Neural cell (in vitro differentiated cells): Measurements from ENCODE around the gene SLC12A8. TPM values are rescaled to one million over a fixed set of nuclear protein-coding genes. Genes with fewer than 3 reads are reported as not detected.

Experiments used
- H2AFZ ChIP-seq: fragments of 200-600, 300-800 bp; sonication (generic), shearing (Covaris generic); 2 replicates; pipeline ENCODE4 v1.6.0; 2014; ENCODE audit warnings: low read depth, mild to moderate bottlenecking, antibody characterized with exemption, low read length, moderate library complexity
- H3F3A ChIP-seq: fragments of 200-600 bp; shearing (Covaris generic); 2 replicates; pipeline ENCODE4 v1.6.1; 2016; ENCODE audit warnings: mild to moderate bottlenecking, moderate library complexity, mixed read lengths, antibody characterized with exemption, low read length; ENCODE audit not compliant: insufficient read depth, poor library complexity, severe bottlenecking
- H3K27ac ChIP-seq: fragments of 200-600, 300-800 bp; sonication (generic), shearing (Covaris generic); 2 replicates; pipeline ENCODE4 v1.5.1; 2014; ENCODE audit warnings: mild to moderate bottlenecking, low read length, moderate library complexity
- H3K27me3 ChIP-seq: fragments of 300-800, 200-600 bp; sonication (generic), shearing (Covaris generic); 2 replicates; pipeline ENCODE4 v1.6.0; 2014; ENCODE audit warnings: mild to moderate bottlenecking, low read depth, low read length, moderate library complexity; ENCODE audit not compliant: insufficient read depth
- H3K36me3 ChIP-seq: fragments of 300-800, 200-600 bp; sonication (generic), shearing (Covaris generic); 2 replicates; pipeline ENCODE4 v1.5.1; 2014; ENCODE audit warnings: mild to moderate bottlenecking, antibody characterized with exemption, low read length, moderate library complexity; ENCODE audit not compliant: insufficient read depth
- H3K4me2 ChIP-seq: fragments of 300-800, 200-600 bp; sonication (generic), shearing (Covaris generic); 2 replicates; pipeline ENCODE4 v1.6.0; 2014; ENCODE audit warnings: mild to moderate bottlenecking, low read length
- H3K4me3 ChIP-seq: fragments of 300-800, 200-600 bp; sonication (generic), shearing (Covaris generic); 2 replicates; pipeline ENCODE4 v1.5.1; 2014; ENCODE audit warnings: mild to moderate bottlenecking, low read length, moderate library complexity
- H3K79me2 ChIP-seq: fragments of 200-600 bp; shearing (Covaris generic); replicated peaks from 2 replicates; pipeline ENCODE4 v1.6.0; 2014; ENCODE audit warnings: mild to moderate bottlenecking, low read length, moderate library complexity; ENCODE audit not compliant: insufficient read depth
- H3K9ac ChIP-seq: fragments of 300-800, 200-600 bp; sonication (generic), shearing (Covaris generic); 2 replicates; pipeline ENCODE4 v1.6.1; 2016; ENCODE audit warnings: mild to moderate bottlenecking, low read length, mixed read lengths
- H3K9me2 ChIP-seq: fragments of 200-600 bp; shearing (Covaris generic); 2 replicates; pipeline ENCODE4 v1.6.1; 2016; ENCODE audit warnings: mild to moderate bottlenecking, low read length, mixed read lengths; ENCODE audit not compliant: insufficient read depth
- H3K9me3 ChIP-seq: fragments of 200-600, 300-800 bp; sonication (generic), shearing (Covaris generic); 2 replicates; pipeline ENCODE4 v1.6.1; 2016; ENCODE audit warnings: mild to moderate bottlenecking, mixed run types, low read length, moderate library complexity, mixed read lengths
- H4K20me1 ChIP-seq: fragments of 200-600 bp; shearing (Covaris generic); 2 replicates; pipeline ENCODE4 v1.6.1; 2016; ENCODE audit warnings: mild to moderate bottlenecking, mixed run types; ENCODE audit not compliant: insufficient read depth
- EP300 ChIP-seq: fragments of 450-650 bp; conservative IDR thresholded peaks from 2 replicates; pipeline ENCODE4 v1.6.1; 2014; ENCODE audit warnings: antibody characterized with exemption, mild to moderate bottlenecking, moderate library complexity; ENCODE audit not compliant: poor library complexity, severe bottlenecking
- EZH2 ChIP-seq: fragments of 200-600, 300-800 bp; shearing (Covaris generic), sonication (generic); IDR thresholded peaks from 2 replicates; pipeline ENCODE4 v1.6.1; 2014; ENCODE audit warnings: antibody characterized with exemption, low read length, borderline replicate concordance, mild to moderate bottlenecking; ENCODE audit not compliant: insufficient read depth, poor library complexity, severe bottlenecking
- MXI1 ChIP-seq: fragments of 450-650 bp; conservative IDR thresholded peaks from 2 replicates; pipeline ENCODE4 v1.6.1; 2014; ENCODE audit warnings: antibody characterized with exemption, mild to moderate bottlenecking; ENCODE audit not compliant: poor library complexity, severe bottlenecking
- POLR2AphosphoS5 ChIP-seq: IDR thresholded peaks from 2 replicates; pipeline ENCODE4 v1.6.1; 2012
- RAD21 ChIP-seq: fragments of 450-650 bp; conservative IDR thresholded peaks from 2 replicates; pipeline ENCODE4 v1.6.1; 2014; ENCODE audit warnings: antibody characterized with exemption, mild to moderate bottlenecking, moderate library complexity
- REST ChIP-seq: IDR thresholded peaks from 2 replicates; pipeline ENCODE4 v1.6.1; 2012; ENCODE audit warnings: borderline replicate concordance
- SMC3 ChIP-seq: fragments of 450-650 bp; conservative IDR thresholded peaks from 2 replicates; pipeline ENCODE4 v1.6.1; 2014; ENCODE audit warnings: antibody characterized with exemption, mild to moderate bottlenecking, moderate library complexity; ENCODE audit not compliant: poor library complexity
- TAF1 ChIP-seq: IDR thresholded peaks from 2 replicates; pipeline ENCODE4 v1.6.1; 2012; ENCODE audit warnings: low read depth
- polyA plus RNA-seq: library from polyadenylated mRNA; depleted of rRNA; stranded (reverse); fragments of >200 nt; gene quantifications from 2 replicates; pipeline ENCODE4 v1.2.3, GENCODE V29; 2014
- TF ChIP-seq, protein P1 (sequence below): fragments of 450-650 bp; IDR thresholded peaks from 2 replicates; pipeline ENCODE4 v1.5.1; 2014; ENCODE audit warnings: antibody characterized with exemption, mild to moderate bottlenecking, moderate library complexity; ENCODE audit not compliant: poor library complexity, severe bottlenecking

SLC12A8 gene
- polyA plus RNA-seq, 1 donor from 2014 or later, result 4.6 TPM

DNA sequence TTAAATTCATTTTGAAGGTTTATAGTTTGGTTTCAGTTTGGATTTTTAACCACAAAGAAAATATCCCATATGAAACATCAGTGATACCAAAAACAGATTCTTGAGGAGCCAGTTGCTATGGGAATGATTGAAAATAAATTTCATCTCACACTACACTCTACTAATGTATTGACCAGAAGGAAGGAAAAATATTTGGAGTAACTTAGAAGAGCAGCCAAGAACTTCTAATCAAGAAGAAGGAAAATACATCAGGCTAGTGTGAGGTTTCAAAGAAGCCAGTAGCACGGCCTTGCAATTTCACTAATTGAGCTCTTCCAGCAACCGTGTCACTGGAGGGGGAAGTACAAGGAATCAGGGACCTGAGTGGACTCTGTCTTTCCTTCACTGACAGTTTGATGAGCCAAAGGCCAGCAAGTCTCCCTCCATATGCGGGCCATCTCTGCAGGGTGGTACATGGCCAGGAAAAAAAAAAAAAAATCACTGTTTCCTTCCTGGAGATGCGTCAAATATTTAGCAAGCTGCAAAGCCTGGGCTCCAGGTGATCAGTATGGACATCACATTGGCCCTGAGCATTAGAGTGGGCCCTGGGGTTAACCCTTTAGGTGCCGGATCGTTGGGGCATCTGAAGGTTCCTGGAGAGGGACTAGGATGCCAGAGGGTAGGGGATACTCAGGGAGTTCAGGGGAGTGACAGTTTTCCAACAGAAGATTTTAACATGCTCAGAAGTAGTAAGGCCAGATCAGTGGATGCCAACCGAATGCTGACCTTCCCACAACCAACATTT, 37.1 kb downstream of the SLC12A8 start:
- H3K27me3 ChIP-seq, result no peaks in the 10 kb centered on the region
- no peaks in the 10 kb centered on the region for H3F3A ChIP-seq

DNA sequence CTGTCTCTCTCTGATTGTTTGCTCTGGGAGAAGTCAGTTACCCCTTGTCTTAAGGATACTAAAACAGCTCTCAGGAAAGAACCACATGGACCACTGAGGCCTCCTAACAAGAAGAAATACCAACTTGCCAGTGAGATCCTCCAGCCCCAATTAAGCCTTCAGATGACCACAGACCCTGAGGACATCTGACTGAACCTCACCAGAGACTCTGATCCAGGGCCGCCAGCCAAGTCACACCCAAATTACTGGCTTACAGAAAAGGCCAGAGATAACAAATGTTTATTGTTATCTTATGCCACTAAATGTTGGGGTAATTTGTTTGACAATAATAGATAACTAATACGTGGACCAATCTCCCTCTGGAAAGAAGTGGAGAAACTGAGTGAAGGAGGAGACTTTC, 40.2 kb downstream of the SLC12A8 start:
- Histone ChIP-seq H3K9me3 (peaks cover 7% of the 10 kb centered on the region), H3K9ac (no peak overlapping the region), H3K27ac (no peak overlapping the region), H3F3A (no peaks in the 10 kb centered on the region), H3K9me2 (no peaks in the 10 kb centered on the region), H3K4me2 (no peak overlapping the region), H2AFZ (no peak overlapping the region), H3K4me3 (no peak overlapping the region), H3K27me3 (no peaks in the 10 kb centered on the region), H3K36me3 (no peaks in the 10 kb centered on the region), H3K79me2 (no peaks in the 10 kb centered on the region), H4K20me1 (no peaks in the 10 kb centered on the region)
- TF ChIP-seq EP300, result no peak
- no peak for TF ChIP-seq REST
- no peak for TF ChIP-seq POLR2AphosphoS5
- no peak for TF ChIP-seq TAF1
- TF ChIP-seq, protein P1, sequence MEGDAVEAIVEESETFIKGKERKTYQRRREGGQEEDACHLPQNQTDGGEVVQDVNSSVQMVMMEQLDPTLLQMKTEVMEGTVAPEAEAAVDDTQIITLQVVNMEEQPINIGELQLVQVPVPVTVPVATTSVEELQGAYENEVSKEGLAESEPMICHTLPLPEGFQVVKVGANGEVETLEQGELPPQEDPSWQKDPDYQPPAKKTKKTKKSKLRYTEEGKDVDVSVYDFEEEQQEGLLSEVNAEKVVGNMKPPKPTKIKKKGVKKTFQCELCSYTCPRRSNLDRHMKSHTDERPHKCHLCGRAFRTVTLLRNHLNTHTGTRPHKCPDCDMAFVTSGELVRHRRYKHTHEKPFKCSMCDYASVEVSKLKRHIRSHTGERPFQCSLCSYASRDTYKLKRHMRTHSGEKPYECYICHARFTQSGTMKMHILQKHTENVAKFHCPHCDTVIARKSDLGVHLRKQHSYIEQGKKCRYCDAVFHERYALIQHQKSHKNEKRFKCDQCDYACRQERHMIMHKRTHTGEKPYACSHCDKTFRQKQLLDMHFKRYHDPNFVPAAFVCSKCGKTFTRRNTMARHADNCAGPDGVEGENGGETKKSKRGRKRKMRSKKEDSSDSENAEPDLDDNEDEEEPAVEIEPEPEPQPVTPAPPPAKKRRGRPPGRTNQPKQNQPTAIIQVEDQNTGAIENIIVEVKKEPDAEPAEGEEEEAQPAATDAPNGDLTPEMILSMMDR, result no peak
- TF ChIP-seq MXI1, result no peak
- TF ChIP-seq RAD21, result no peak

More for the DNA sequence above, 37.1 kb downstream of the SLC12A8 start:
- Histone ChIP-seq H3K9me3 (peaks cover 7% of the 10 kb centered on the region), H3K27ac (no peak overlapping the region), H2AFZ (no peak overlapping the region), H4K20me1 (no peaks in the 10 kb centered on the region), H3K79me2 (no peaks in the 10 kb centered on the region), H3K9me2 (no peaks in the 10 kb centered on the region), H3K4me3 (no peak overlapping the region), H3K4me2 (no peak overlapping the region), H3K36me3 (no peaks in the 10 kb centered on the region), H3K9ac (no peak overlapping the region)
- no peak for TF ChIP-seq RAD21
- TF ChIP-seq EZH2, result no peak
- TF ChIP-seq EP300, result no peak
- no peak for TF ChIP-seq REST
- no peak for TF ChIP-seq SMC3
- no peak for TF ChIP-seq MXI1
- no peak for TF ChIP-seq TAF1
- TF ChIP-seq POLR2AphosphoS5, result no peak
- TF ChIP-seq, protein P1, result no peak
